T47D (cell line): ENCODE data around the gene C19orf67.
A peak's percentile ranks its signal among the peaks of the same experiment; 100 is the strongest.

Experiments used
- DNase-seq, 2 experiments: peaks; one replicate each; pipeline versions ENCODE4 v3.0.0 to v3.0.0-alpha.2; 2011 to 2012; ENCODE audit warnings: low read depth in 1 of 2, low spot score in 1 of 2
- JUND ChIP-seq: IDR thresholded peaks from 2 replicates; pipeline ENCODE4 v1.6.1; 2012; ENCODE audit warnings: low read depth
- in situ Hi-C: cut with HindIII; loops from 2 replicates; pipeline ENCODE4 v1.10.0; 2016; ENCODE audit warnings: low sequenced_read_pairs, low pct_unique_long_range_greater_than_20kb

Gene C19orf67

GRCh38 chr19:14072535-14073260 is 12.9 kb downstream of the C19orf67 start, which contains the start of gene MISP3:
MISP3 (plus strand) TSS chr19:14072786; CDS start chr19:14073310, 524 bp downstream.
- peak in 1 of 2 experiments; percentile 30 for DNase-seq
- in situ Hi-C loops = no loop called here
- TF ChIP-seq JUND = no peak

GRCh38 chr19:14070268-14071050 is 15.1 kb downstream of the C19orf67 start:
- in situ Hi-C loops = no loop called here
- no peak for DNase-seq
- TF ChIP-seq JUND = no peak

GRCh38 chr19:14066134-14066533 is 19.4 kb downstream of the C19orf67 start:
- no peak for DNase-seq
- no peak for TF ChIP-seq JUND
- in situ Hi-C loops = no loop called here

- in situ Hi-C loops = no loop called here
- TF ChIP-seq JUND = no peak
Measured at GRCh38 chr19:14063105-14063504, 22.5 kb downstream of the C19orf67 start.

GRCh38 chr19:14062558-14062855 is 23.1 kb downstream of the C19orf67 start:
- in situ Hi-C loops = no loop called here
- no peak for DNase-seq
- TF ChIP-seq JUND = no peak

More at GRCh38 chr19:14063105-14063504, 22.5 kb downstream of the C19orf67 start:
- DNase-seq = no peak

GRCh38 chr19:14061751-14062557 is 23.6 kb downstream of the C19orf67 start, which contains the start of gene PALM3:
PALM3 (minus strand) TSS chr19:14062076; CDS start chr19:14061980, 96 bp downstream.
- in situ Hi-C loops = no loop called here
- peak; percentile 37 to 57 for DNase-seq

GRCh38 chr19:14061081-14061749 is 24.4 kb downstream of the C19orf67 start:
- DNase-seq = no peak
- no peak for TF ChIP-seq JUND
- in situ Hi-C loops = no loop called here

More at GRCh38 chr19:14061751-14062557, 23.6 kb downstream of the C19orf67 start, which contains the start of gene PALM3:
- TF ChIP-seq JUND = no peak

- in situ Hi-C loops = no loop called here
- TF ChIP-seq JUND = no peak
- no peak for DNase-seq
Measured at GRCh38 chr19:14059652-14060155, 25.9 kb downstream of the C19orf67 start.

GRCh38 chr19:14059093-14059480 is 26.5 kb downstream of the C19orf67 start:
- no peak for DNase-seq
- no peak for TF ChIP-seq JUND
- in situ Hi-C loops = no loop called here

- TF ChIP-seq JUND = no peak
- in situ Hi-C loops = no loop called here
- no peak for DNase-seq
Measured at GRCh38 chr19:14058182-14059092, 27.1 kb downstream of the C19orf67 start.
